Measurements from ENCODE around the gene C16orf74.
A peak's percentile ranks its signal among the peaks of the same experiment; 100 is the strongest.

Gene C16orf74

GRCh38 chr16:85718682-85719081 lies 32.2 kb downstream of the C16orf74 start:
- Histone ChIP-seq H3K9me3 (ENCODE audit: insufficient read depth, low read length) (no peaks in the 10 kb centered on the region), H3F3A (ENCODE audit: insufficient read depth) (no peaks in the 10 kb centered on the region), H3K27ac (ENCODE audit: low read depth, low read length) (no peak overlapping the region), H3K27me3 (ENCODE audit: low read length) (no peaks in the 10 kb centered on the region), H3K36me3 (ENCODE audit: low read length) (no peaks in the 10 kb centered on the region), H4K20me1 (ENCODE audit: low read depth, low read length) (no peaks in the 10 kb centered on the region), H3K9ac (ENCODE audit: low read length) (no peak overlapping the region), H2AFZ (ENCODE audit: low read depth, low read length, severe bottlenecking) (no peak overlapping the region), H3K79me2 (ENCODE audit: insufficient read depth, low read length) (no peaks in the 10 kb centered on the region), H3K4me2 (ENCODE audit: low read depth, low read length, poor library complexity, severe bottlenecking) (no peak overlapping the region), H3K4me3 (ENCODE audit: insufficient read depth, low read length, poor library complexity, severe bottlenecking) (no peak overlapping the region), H3K9me2 (replicated peaks; ENCODE audit: insufficient read depth, low read length) (no peaks in the 10 kb centered on the region)
- TF ChIP-seq CTCF (IDR thresholded peaks at IDR 0.05; ENCODE audit: insufficient read depth, low read length, poor library complexity, severe bottlenecking) (peak; percentile 62), EZH2phosphoT487 (conservative IDR thresholded peaks at IDR 0.05; ENCODE audit: low read length) (no peak)

GRCh38 chr16:85718153-85718477 lies 32.8 kb downstream of the C16orf74 start:
- H3K36me3 ChIP-seq (ENCODE audit: low read length) = no peaks in the 10 kb centered on the region
- H3K9ac ChIP-seq (ENCODE audit: low read length) = no peak overlapping the region
- no peaks in the 10 kb centered on the region for H3K9me2 ChIP-seq (replicated peaks; ENCODE audit: insufficient read depth, low read length)
- no peak overlapping the region for H3K4me2 ChIP-seq (ENCODE audit: low read depth, low read length, poor library complexity, severe bottlenecking)
- H3F3A ChIP-seq (ENCODE audit: insufficient read depth) = no peaks in the 10 kb centered on the region
- H3K27me3 ChIP-seq (ENCODE audit: low read length) = no peaks in the 10 kb centered on the region
- H3K27ac ChIP-seq (ENCODE audit: low read depth, low read length) = no peak overlapping the region
- no peak overlapping the region for H3K4me3 ChIP-seq (ENCODE audit: insufficient read depth, low read length, poor library complexity, severe bottlenecking)
- no peaks in the 10 kb centered on the region for H4K20me1 ChIP-seq (ENCODE audit: low read depth, low read length)
- no peak overlapping the region for H2AFZ ChIP-seq (ENCODE audit: low read depth, low read length, severe bottlenecking)
- no peaks in the 10 kb centered on the region for H3K79me2 ChIP-seq (ENCODE audit: insufficient read depth, low read length)
- TF ChIP-seq EZH2phosphoT487 (conservative IDR thresholded peaks at IDR 0.05; ENCODE audit: low read length) = no peak
- no peak for TF ChIP-seq CTCF (IDR thresholded peaks at IDR 0.05; ENCODE audit: insufficient read depth, low read length, poor library complexity, severe bottlenecking)
- H3K9me3 ChIP-seq (ENCODE audit: insufficient read depth, low read length) = no peaks in the 10 kb centered on the region

- H3K9ac ChIP-seq (ENCODE audit: low read length) = no peak overlapping the region
- no peaks in the 10 kb centered on the region for H3K27me3 ChIP-seq (ENCODE audit: low read length)
These were observed 33.3 kb downstream of the C16orf74 start for GRCh38 chr16:85717393-85718152.

More at GRCh38 chr16:85717393-85718152, 33.3 kb downstream of the C16orf74 start:
- Histone ChIP-seq H3K36me3 (ENCODE audit: low read length) (no peaks in the 10 kb centered on the region), H3K79me2 (ENCODE audit: insufficient read depth, low read length) (no peaks in the 10 kb centered on the region), H3F3A (ENCODE audit: insufficient read depth) (no peaks in the 10 kb centered on the region), H3K27ac (ENCODE audit: low read depth, low read length) (no peak overlapping the region), H3K4me2 (ENCODE audit: low read depth, low read length, poor library complexity, severe bottlenecking) (no peak overlapping the region), H3K9me3 (ENCODE audit: insufficient read depth, low read length) (no peaks in the 10 kb centered on the region), H3K4me3 (ENCODE audit: insufficient read depth, low read length, poor library complexity, severe bottlenecking) (no peak overlapping the region), H2AFZ (ENCODE audit: low read depth, low read length, severe bottlenecking) (no peak overlapping the region), H4K20me1 (ENCODE audit: low read depth, low read length) (no peaks in the 10 kb centered on the region), H3K9me2 (replicated peaks; ENCODE audit: insufficient read depth, low read length) (no peaks in the 10 kb centered on the region)
- TF ChIP-seq EZH2phosphoT487 (conservative IDR thresholded peaks at IDR 0.05; ENCODE audit: low read length) (no peak), CTCF (IDR thresholded peaks at IDR 0.05; ENCODE audit: insufficient read depth, low read length, poor library complexity, severe bottlenecking) (peak; percentile 38)

All from SU-DHL-6 (cell line).